ENCODE data around the gene RXRA. TPM values are rescaled to one million over a fixed set of nuclear protein-coding genes. Genes with fewer than 3 reads are reported as not detected.

Gene RXRA
- total and polyA plus RNA-seq, 2 of the 4 experiments (the other 2 are of a cell fraction): 7.5 to 17.9 TPM

DNA sequence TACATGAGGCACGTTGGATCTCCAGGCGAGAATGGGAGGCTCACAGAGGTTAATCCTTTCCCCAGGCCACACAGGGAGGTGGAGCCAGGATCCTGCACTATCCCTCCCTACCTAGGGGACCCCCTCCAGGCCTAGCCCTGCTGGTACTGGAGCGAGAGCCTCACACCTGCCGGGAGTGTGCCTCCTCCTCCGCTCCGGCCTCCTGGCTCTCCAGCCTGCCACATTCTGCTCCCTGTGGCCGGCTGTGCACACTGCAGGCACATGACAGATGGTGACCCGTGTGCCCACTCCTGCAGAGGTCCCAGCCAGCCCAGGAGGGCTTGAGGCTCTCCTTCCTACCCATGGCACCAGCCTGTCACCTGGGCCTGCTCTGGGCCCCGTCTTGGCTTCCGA is 93.4 kb downstream of the RXRA start:
- no TSS peak for BruUV-seq (replicated peaks)
- intact Hi-C loops (cut with micrococcal nuclease): no loop called here
- WGBS, 2 experiments (ENCODE audit: extremely low coverage in 2 of 2, insufficient read length in 1 of 2): 97% methylated on average over 4 of the region's 10 CpGs; no CpG with 5 or more reads in 1 of the 2 experiments

More for the DNA sequence above, 93.4 kb downstream of the RXRA start:
- Histone ChIP-seq H3K9ac (ENCODE audit: low read depth, low read length) (no peak overlapping the region), H3K4me3 (ENCODE audit: insufficient read depth, low read depth, low read length) (no peak overlapping the region), H4K5ac (ENCODE audit: low read depth, low read length) (no peak overlapping the region), H3K56ac (ENCODE audit: extremely low read depth, insufficient read depth, low read length) (no peak overlapping the region), H3K9me1 (ENCODE audit: insufficient read depth, low read length) (no peaks in the 10 kb centered on the region), H4K8ac (ENCODE audit: low read depth in 2 of 2, low read length in 2 of 2) (no peak overlapping the region), H2BK20ac (ENCODE audit: low read depth, low read length) (no peak overlapping the region), H2AK9ac (replicated peaks; ENCODE audit: low read depth, low read length, poor library complexity) (no peak overlapping the region), H3K4me1 (ENCODE audit: control insufficient read depth, insufficient read depth, low read length) (no peaks in the 10 kb centered on the region), H3K9me3 (ENCODE audit: control insufficient read depth, insufficient read depth, low read length) (no peaks in the 10 kb centered on the region), H2BK15ac (ENCODE audit: low read depth, low read length) (no peak overlapping the region), H3K4ac (ENCODE audit: low read depth, low read length) (no peak overlapping the region), H4K91ac (ENCODE audit: insufficient read depth, low read depth, low read length) (no peak overlapping the region), H3K27me3 (ENCODE audit: control insufficient read depth, insufficient read depth, low read length) (no peaks in the 10 kb centered on the region), H4K20me1 (ENCODE audit: insufficient read depth, low read length) (peaks cover 36% of the 10 kb centered on the region), H2AK5ac (ENCODE audit: low read depth, low read length) (no peak overlapping the region), H2BK120ac (ENCODE audit: low read depth, low read length) (no peak overlapping the region), H3K27ac (ENCODE audit: insufficient read depth, low read length) (no peak overlapping the region), H3K14ac (replicated peaks; ENCODE audit: low read depth, low read length) (no peak overlapping the region), H2BK5ac (ENCODE audit: low read depth, low read length, poor library complexity, severe bottlenecking) (no peak overlapping the region), H3K18ac (ENCODE audit: low read depth, low read length) (no peak overlapping the region), H3K36me3 (ENCODE audit: control insufficient read depth, insufficient read depth, low read length) (peaks cover 67% of the 10 kb centered on the region), H3K79me1 (ENCODE audit: low read depth in 1 of 2, low read length in 2 of 2) (peaks cover 5 to 13% of the 10 kb centered on the region in 2 experiments; a peak in 2 of 4 replicates), H3K4me2 (ENCODE audit: low read depth, low read length) (no peak overlapping the region), H2AFZ (replicated peaks; ENCODE audit: low read length, poor library complexity) (no peak overlapping the region), H3K23ac (ENCODE audit: low read depth, low read length) (no peak overlapping the region)
- in situ Hi-C loops (cut with MboI; ENCODE audit: low sequenced_read_pairs): loop anchor here (25.0 kb wide), 1 partner anchor 607 kb away; no protein-coding TSS in a partner anchor
- ATAC-seq (ENCODE audit: low read depth) (peak; percentile 28; the same call in 1 of the 2 replicates), DNase-seq (no peak)
- ChIA-PET POLR2A (ENCODE audit: unreplicated experiment) (no interaction called here), CTCF (no interaction called here)
- no peak for TF ChIP-seq CEBPB (IDR thresholded peaks at IDR 0.05; ENCODE audit: low read depth, low read length)
- TF ChIP-seq, protein P1, sequence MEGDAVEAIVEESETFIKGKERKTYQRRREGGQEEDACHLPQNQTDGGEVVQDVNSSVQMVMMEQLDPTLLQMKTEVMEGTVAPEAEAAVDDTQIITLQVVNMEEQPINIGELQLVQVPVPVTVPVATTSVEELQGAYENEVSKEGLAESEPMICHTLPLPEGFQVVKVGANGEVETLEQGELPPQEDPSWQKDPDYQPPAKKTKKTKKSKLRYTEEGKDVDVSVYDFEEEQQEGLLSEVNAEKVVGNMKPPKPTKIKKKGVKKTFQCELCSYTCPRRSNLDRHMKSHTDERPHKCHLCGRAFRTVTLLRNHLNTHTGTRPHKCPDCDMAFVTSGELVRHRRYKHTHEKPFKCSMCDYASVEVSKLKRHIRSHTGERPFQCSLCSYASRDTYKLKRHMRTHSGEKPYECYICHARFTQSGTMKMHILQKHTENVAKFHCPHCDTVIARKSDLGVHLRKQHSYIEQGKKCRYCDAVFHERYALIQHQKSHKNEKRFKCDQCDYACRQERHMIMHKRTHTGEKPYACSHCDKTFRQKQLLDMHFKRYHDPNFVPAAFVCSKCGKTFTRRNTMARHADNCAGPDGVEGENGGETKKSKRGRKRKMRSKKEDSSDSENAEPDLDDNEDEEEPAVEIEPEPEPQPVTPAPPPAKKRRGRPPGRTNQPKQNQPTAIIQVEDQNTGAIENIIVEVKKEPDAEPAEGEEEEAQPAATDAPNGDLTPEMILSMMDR (conservative IDR thresholded peaks at IDR 0.05; ENCODE audit: low read depth, low read length): peak; percentile 27
- no peak for TF ChIP-seq MAFK (IDR thresholded peaks at IDR 0.05; ENCODE audit: low read depth, low read length)
- no peak for TF ChIP-seq MXI1 (IDR thresholded peaks at IDR 0.05; ENCODE audit: borderline replicate concordance, low read depth, low read length)
- no peak for TF ChIP-seq NFE2L2 (IDR thresholded peaks at IDR 0.05; ENCODE audit: low read depth, low read length)
- no peak for TF ChIP-seq RFX5 (IDR thresholded peaks at IDR 0.05; ENCODE audit: low read depth, low read length)
- TF ChIP-seq, protein P2, sequence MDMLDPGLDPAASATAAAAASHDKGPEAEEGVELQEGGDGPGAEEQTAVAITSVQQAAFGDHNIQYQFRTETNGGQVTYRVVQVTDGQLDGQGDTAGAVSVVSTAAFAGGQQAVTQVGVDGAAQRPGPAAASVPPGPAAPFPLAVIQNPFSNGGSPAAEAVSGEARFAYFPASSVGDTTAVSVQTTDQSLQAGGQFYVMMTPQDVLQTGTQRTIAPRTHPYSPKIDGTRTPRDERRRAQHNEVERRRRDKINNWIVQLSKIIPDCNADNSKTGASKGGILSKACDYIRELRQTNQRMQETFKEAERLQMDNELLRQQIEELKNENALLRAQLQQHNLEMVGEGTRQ (IDR thresholded peaks at IDR 0.05; ENCODE audit: low read depth, low read length): no peak
- TF ChIP-seq, protein P3, sequence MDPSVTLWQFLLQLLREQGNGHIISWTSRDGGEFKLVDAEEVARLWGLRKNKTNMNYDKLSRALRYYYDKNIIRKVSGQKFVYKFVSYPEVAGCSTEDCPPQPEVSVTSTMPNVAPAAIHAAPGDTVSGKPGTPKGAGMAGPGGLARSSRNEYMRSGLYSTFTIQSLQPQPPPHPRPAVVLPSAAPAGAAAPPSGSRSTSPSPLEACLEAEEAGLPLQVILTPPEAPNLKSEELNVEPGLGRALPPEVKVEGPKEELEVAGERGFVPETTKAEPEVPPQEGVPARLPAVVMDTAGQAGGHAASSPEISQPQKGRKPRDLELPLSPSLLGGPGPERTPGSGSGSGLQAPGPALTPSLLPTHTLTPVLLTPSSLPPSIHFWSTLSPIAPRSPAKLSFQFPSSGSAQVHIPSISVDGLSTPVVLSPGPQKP (IDR thresholded peaks at IDR 0.05; ENCODE audit: borderline replicate concordance, low read depth, low read length): no peak
- TF ChIP-seq SMC3 (IDR thresholded peaks at IDR 0.05; ENCODE audit: low read depth, low read length): no peak
- TF ChIP-seq CHD1 (IDR thresholded peaks at IDR 0.05; ENCODE audit: low read depth, low read length): no peak
- 0 out of 2 replicates have a peak, but pooled peaks have one; percentile 23 for TF ChIP-seq RAD21 (IDR thresholded peaks at IDR 0.05; ENCODE audit: low read length)
- TF ChIP-seq RCOR1 (IDR thresholded peaks at IDR 0.05; ENCODE audit: insufficient replicate concordance, low read length): no peak
- dilution Hi-C loops (cut with HindIII; ENCODE audit: low sequenced_read_pairs, unreplicated experiment): no loop called here
